GM12878 (cell line): ENCODE data around the gene MLLT3. TPM values are rescaled to one million over a fixed set of nuclear protein-coding genes. Genes with fewer than 3 reads are reported as not detected.

Experiments
- ATAC-seq: fragments of 200-7000 bp; cut with Tn5 transposase; 3 replicates; pipeline ENCODE4 v1.9.1; 2020; ENCODE audit warnings: mild to moderate bottlenecking, moderate library complexity
- BruUV-seq: library from RNA; stranded (reverse); fragments of 400-500 nt; replicated peaks from 2 replicates; lab custom pipeline; 2021; lab: Mats Ljungman, UMichigan
- CTCF ChIA-PET: fragments of 300-600 bp; sonication (Branson Sonifier 250); formaldehyde crosslinking; extraction: SDS; loops from one replicate; lab custom pipeline; 2021; ENCODE audit warnings: inconsistent platforms; lab: Yijun Ruan, JAX
- POLR2A ChIA-PET: fragments of 350-600 bp; formaldehyde crosslinking; extraction: SDS; loops from one replicate; lab custom pipeline; 2021; ENCODE audit warnings: inconsistent platforms; lab: Charles Lee
- RAD21 ChIA-PET: fragments of 300-600 bp; sonication (Branson Sonifier 250); formaldehyde crosslinking; loops from one replicate; lab custom pipeline; 2023; ENCODE audit warnings: antibody characterized with exemption; ENCODE audit not compliant: unreplicated experiment; lab: Charles Lee
- SMC1A ChIA-PET: fragments of 300-600 bp; sonication (Branson Sonifier 250); formaldehyde crosslinking; loops from one replicate; lab custom pipeline; 2023; ENCODE audit not compliant: unreplicated experiment, uncharacterized antibody; lab: Charles Lee
- DNase-seq: peaks from one replicate; pipeline ENCODE4 v3.0.0-alpha.2; 2011; ENCODE audit warnings: low read depth, low spot score
- FAIRE-seq: peaks from 3 replicates; lab custom pipeline; 2011; peaks lifted over from hg19 to GRCh38; lab: Jason Lieb, UNC
- H2AFZ ChIP-seq: 2 replicates; pipeline ENCODE4 v1.6.0; 2011; ENCODE audit warnings: low read depth, low read length, control low read depth; ENCODE audit not compliant: control insufficient read depth
- H3K27ac ChIP-seq: 2 replicates; pipeline ENCODE4 v1.5.1; 2011; ENCODE audit warnings: control low read depth; ENCODE audit not compliant: control insufficient read depth, insufficient read depth
- H3K27me3 ChIP-seq, 2 experiments: replicated peaks in 1 of 2; 2 replicates each; pipeline versions ENCODE4 v1.6.0 to v1.6.1; 2011; ENCODE audit warnings: low read length in 1 of 2; ENCODE audit not compliant: control insufficient read depth in 2 of 2, insufficient read depth in 2 of 2
- H3K36me3 ChIP-seq, 2 experiments: 2 replicates each; pipeline ENCODE4 v1.5.1; 2011; ENCODE audit warnings: low read length in 1 of 2; ENCODE audit not compliant: control insufficient read depth in 2 of 2, insufficient read depth in 2 of 2
- H3K4me1 ChIP-seq: 2 replicates; pipeline ENCODE4 v1.6.1; 2011; ENCODE audit warnings: mild to moderate bottlenecking, low read length, moderate library complexity, mixed read lengths; ENCODE audit not compliant: control insufficient read depth, insufficient read depth
- H3K4me2 ChIP-seq: 2 replicates; pipeline ENCODE4 v1.6.0; 2011; ENCODE audit warnings: control low read depth; ENCODE audit not compliant: control insufficient read depth, insufficient read depth
- H3K4me3 ChIP-seq: fragments of 200-600 bp; sonication (generic); 2 replicates; pipeline ENCODE4 v1.5.1; 2016
- H3K79me2 ChIP-seq: 2 replicates; pipeline ENCODE4 v1.6.0; 2011; ENCODE audit warnings: low read length; ENCODE audit not compliant: control insufficient read depth, insufficient read depth
- H3K9ac ChIP-seq: 2 replicates; pipeline ENCODE4 v1.8.0; 2011; ENCODE audit warnings: low read length, control low read depth, mixed read lengths; ENCODE audit not compliant: control insufficient read depth, insufficient read depth
- H3K9me3 ChIP-seq: replicated peaks from 3 replicates; pipeline ENCODE4 v1.5.1; 2011; ENCODE audit warnings: mild to moderate bottlenecking, low read length; ENCODE audit not compliant: control insufficient read depth, insufficient read depth
- H4K20me1 ChIP-seq: 2 replicates; pipeline ENCODE4 v1.6.0; 2011; ENCODE audit not compliant: control insufficient read depth, insufficient read depth
- BACH1 ChIP-seq: fragments of 450-650 bp; IDR thresholded peaks from 2 replicates; pipeline ENCODE4 v1.6.1; 2017; ENCODE audit warnings: mild to moderate bottlenecking, borderline replicate concordance
- HSF1 ChIP-seq: fragments of 150-350 bp; IDR thresholded peaks from 2 replicates; pipeline ENCODE4 v1.6.1; 2014; ENCODE audit warnings: mild to moderate bottlenecking, low read depth, low read length
- IKZF1 ChIP-seq: fragments of 450-650 bp; conservative IDR thresholded peaks from 2 replicates; pipeline ENCODE4 v1.6.1; 2017; ENCODE audit warnings: antibody characterized with exemption, mild to moderate bottlenecking
- MEF2B ChIP-seq: fragments of 450-650 bp; IDR thresholded peaks from 2 replicates; pipeline ENCODE4 v1.6.1; 2018; ENCODE audit warnings: mild to moderate bottlenecking, moderate library complexity; ENCODE audit not compliant: partially characterized antibody, poor library complexity, severe bottlenecking
- NKRF ChIP-seq: fragments of 450-650 bp; conservative IDR thresholded peaks from 2 replicates; pipeline ENCODE4 v1.6.1; 2017; ENCODE audit warnings: mild to moderate bottlenecking, moderate library complexity
- NRF1 ChIP-seq: conservative IDR thresholded peaks from 2 replicates; pipeline ENCODE4 v1.6.1; 2011; ENCODE audit warnings: mild to moderate bottlenecking, low read depth, low read length, improper control_type of control experiment
- RELB ChIP-seq: fragments of 450-650 bp; IDR thresholded peaks from 2 replicates; pipeline ENCODE4 v1.6.1; 2017; ENCODE audit warnings: low read depth, mild to moderate bottlenecking, moderate library complexity
- SIN3A ChIP-seq: IDR thresholded peaks from 2 replicates; pipeline ENCODE4 v1.6.1; 2012; ENCODE audit warnings: low read depth, low read length, improper control_type of control experiment
- SMC3 ChIP-seq: IDR thresholded peaks from 2 replicates; pipeline ENCODE4 v1.6.1; 2011; ENCODE audit warnings: low read length, improper control_type of control experiment, borderline replicate concordance
- TARDBP ChIP-seq: IDR thresholded peaks from 2 replicates; pipeline ENCODE4 v1.6.1; 2016; ENCODE audit warnings: borderline replicate concordance
- USF2 ChIP-seq: IDR thresholded peaks from 2 replicates; pipeline ENCODE4 v1.6.1; 2011; ENCODE audit warnings: low read depth, low read length, improper control_type of control experiment, borderline replicate concordance
- ZBED1 ChIP-seq: IDR thresholded peaks from 2 replicates; pipeline ENCODE4 v1.6.1; 2016; ENCODE audit warnings: borderline replicate concordance
- ZBTB4 ChIP-seq: fragments of 450-650 bp; formaldehyde crosslinking; IDR thresholded peaks from 2 replicates; pipeline ENCODE4 v1.4.0; 2022; ENCODE audit warnings: mild to moderate bottlenecking, moderate library complexity
- WGBS: methylation state at CpG from one replicate; pipeline ENCODE4 v1.1.6; 2016; ENCODE audit warnings: low lambda C conversion rate; ENCODE audit not compliant: insufficient replicate concordance, insufficient coverage; ENCODE audit errors: missing lambda C conversion rate; 5-methylcytosine and 5-hydroxymethylcytosine counted together
- in situ Hi-C: fragments of 300-500 bp; cut with MboI; formaldehyde crosslinking; loops from 9 replicates; pipeline ENCODE4 v1.14.3; 2018; ENCODE audit warnings: mixed read lengths
- intact Hi-C: fragments of 100-400 bp; cut with micrococcal nuclease; formaldehyde crosslinking; loops from one replicate; pipeline ENCODE4 v1.14.2; 2022; ENCODE audit not compliant: unreplicated experiment
- polyA plus RNA-seq, 11 experiments: library from polyadenylated mRNA; depleted of rRNA in 4 of 11; unstranded in 6 of 11; stranded (reverse) in 5 of 11; fragments of >200 nt; fragmentation: Nextera tagmentation in 4 of 11; fragmentation: Illumina TruSeq in 1 of 11; extraction: Ambion mirVana in 4 of 11; extraction: Trizol in 1 of 11; gene quantifications; 1 replicate in 1 of 11; 2 replicates in 10 of 11; pipeline versions ENCODE4 v1.2.1 to v1.2.3, GENCODE V29; 2011 to 2016; ENCODE audit warnings: inconsistent platforms in 2 of 11, missing spikeins in 2 of 11, low read depth in 1 of 11
- total RNA-seq, 4 experiments: library from RNA; depleted of rRNA in 3 of 4; stranded (reverse); fragments of >200 nt in 3 of 4; fragmentation: Illumina TruSeq in 1 of 4; extraction: Trizol in 1 of 4; gene quantifications; 2 replicates each; pipeline versions ENCODE4 v1.2.1 to v1.2.3, GENCODE V29; 2013 to 2021
- TF ChIP-seq, protein P1 (sequence below): IDR thresholded peaks from 2 replicates; pipeline ENCODE4 v1.6.1; 2011; ENCODE audit warnings: mild to moderate bottlenecking, low read depth, low read length, moderate library complexity; ENCODE audit not compliant: insufficient replicate concordance

MLLT3 gene
- total and polyA plus RNA-seq, 10 of the 15 experiments (the other 5 are each of a cell fraction or from before 2014, with no cell fraction given), result 17.7 to 72.3 (median 35.6) TPM

GRCh38 chr9:20314981-20315380 is 307.3 kb downstream of the MLLT3 start:
- ATAC-seq, result no peak
- H4K20me1 ChIP-seq, result no peaks in the 10 kb centered on the region
- no peak overlapping the region for H2AFZ ChIP-seq
- SMC1A ChIA-PET, result no interaction called here
- no peaks in the 10 kb centered on the region for H3K27me3 ChIP-seq
- no peaks in the 10 kb centered on the region for H3K9me3 ChIP-seq
- H3K36me3 ChIP-seq, result no peaks in the 10 kb centered on the region
- no TSS peak for BruUV-seq
- POLR2A ChIA-PET, result interaction anchor here (0.6 kb wide), 1 partner anchor 499 kb away, joined by 8 read pairs; no protein-coding TSS in a partner anchor
- WGBS, result 62% methylated on average over 3 of the region's 3 CpGs
- DNase-seq, result no peak
- no peak overlapping the region for H3K4me3 ChIP-seq
- no peaks in the 10 kb centered on the region for H3K79me2 ChIP-seq
- no peak overlapping the region for H3K27ac ChIP-seq
- H3K9ac ChIP-seq, result no peak overlapping the region
- CTCF ChIA-PET, result no interaction called here
- no peaks in the 10 kb centered on the region for H3K4me1 ChIP-seq
- H3K4me2 ChIP-seq, result no peak overlapping the region
- no peak for FAIRE-seq
- RAD21 ChIA-PET, result no interaction called here
- in situ Hi-C loops, result no loop called here
- intact Hi-C loops, result no loop called here
- no peak for TF ChIP-seq ZBTB4 (CRISPR knock-in tag)
- TF ChIP-seq, protein P1, sequence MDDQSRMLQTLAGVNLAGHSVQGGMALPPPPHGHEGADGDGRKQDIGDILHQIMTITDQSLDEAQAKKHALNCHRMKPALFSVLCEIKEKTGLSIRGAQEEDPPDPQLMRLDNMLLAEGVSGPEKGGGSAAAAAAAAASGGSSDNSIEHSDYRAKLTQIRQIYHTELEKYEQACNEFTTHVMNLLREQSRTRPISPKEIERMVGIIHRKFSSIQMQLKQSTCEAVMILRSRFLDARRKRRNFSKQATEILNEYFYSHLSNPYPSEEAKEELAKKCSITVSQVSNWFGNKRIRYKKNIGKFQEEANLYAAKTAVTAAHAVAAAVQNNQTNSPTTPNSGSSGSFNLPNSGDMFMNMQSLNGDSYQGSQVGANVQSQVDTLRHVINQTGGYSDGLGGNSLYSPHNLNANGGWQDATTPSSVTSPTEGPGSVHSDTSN, result no peak
- TF ChIP-seq MEF2B, result no peak
- TF ChIP-seq NRF1, result no peak
- TF ChIP-seq SMC3, result no peak
- TF ChIP-seq IKZF1, result no peak
- TF ChIP-seq NKRF, result no peak
- no peak for TF ChIP-seq USF2
- TF ChIP-seq SIN3A, result no peak
- no peak for TF ChIP-seq RELB
- TF ChIP-seq BACH1, result no peak
- TF ChIP-seq ZBED1, result no peak
- TF ChIP-seq HSF1, result no peak
- no peak for TF ChIP-seq TARDBP
